Effector memory CD4-positive, alpha-beta T cell (primary cell): ENCODE data around the gene ALDH1A1.

Experiments used
- DNase-seq, 3 donors: peaks; one replicate each; pipeline ENCODE4 v3.0.0-alpha.2; 2020
- H3K27ac ChIP-seq: 2 replicates; pipeline ENCODE4 v1.7.0; 2013; ENCODE audit warnings: mild to moderate bottlenecking, low read length, moderate library complexity; ENCODE audit not compliant: insufficient read depth, poor library complexity, severe bottlenecking
- H3K27me3 ChIP-seq: replicated peaks from 2 replicates; pipeline ENCODE4 v1.7.0; 2013; ENCODE audit warnings: mild to moderate bottlenecking, low read length; ENCODE audit not compliant: insufficient read depth, control insufficient read depth, poor library complexity, severe bottlenecking
- H3K36me3 ChIP-seq: 2 replicates; pipeline ENCODE4 v1.7.0; 2013; ENCODE audit warnings: mild to moderate bottlenecking, low read length, moderate library complexity; ENCODE audit not compliant: control insufficient read depth, insufficient read depth
- H3K4me1 ChIP-seq: 2 replicates; pipeline ENCODE4 v1.7.0; 2013; ENCODE audit warnings: low read length, mild to moderate bottlenecking; ENCODE audit not compliant: control insufficient read depth, insufficient read depth, poor library complexity, severe bottlenecking
- H3K4me3 ChIP-seq: 2 replicates; pipeline ENCODE4 v1.7.0; 2013; ENCODE audit warnings: low read length, low read depth, mild to moderate bottlenecking; ENCODE audit not compliant: insufficient read depth, poor library complexity, severe bottlenecking
- H3K9me3 ChIP-seq: 2 replicates; pipeline ENCODE4 v1.7.0; 2013; ENCODE audit warnings: mild to moderate bottlenecking, low read length, moderate library complexity; ENCODE audit not compliant: control insufficient read depth

The ALDH1A1 gene

DNA sequence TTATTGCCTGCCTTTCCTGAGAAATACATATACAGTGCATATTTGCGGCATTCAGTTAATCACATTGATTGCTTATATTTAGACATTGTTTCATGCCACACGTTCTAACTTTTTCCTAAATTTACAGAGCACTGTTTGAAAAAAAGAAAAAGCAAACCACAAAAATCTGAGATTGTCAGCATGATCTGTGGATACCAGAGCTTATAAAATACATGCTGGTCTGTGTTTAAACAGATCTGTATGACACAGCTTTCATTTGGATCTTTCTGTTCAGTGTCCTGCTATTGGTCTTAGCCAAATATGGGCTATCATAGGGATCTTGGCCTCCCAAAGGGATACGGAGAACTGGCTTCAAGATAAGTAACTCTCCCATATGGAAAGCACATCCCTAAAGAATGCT lies 20.2 kb downstream of the ALDH1A1 start:
- Histone ChIP-seq H3K27me3 (no peaks in the 10 kb centered on the region), H3K27ac (no peak overlapping the region), H3K9me3 (no peaks in the 10 kb centered on the region), H3K4me1 (no peaks in the 10 kb centered on the region), H3K4me3 (no peak overlapping the region), H3K36me3 (no peaks in the 10 kb centered on the region)
- DNase-seq = no peak

DNA sequence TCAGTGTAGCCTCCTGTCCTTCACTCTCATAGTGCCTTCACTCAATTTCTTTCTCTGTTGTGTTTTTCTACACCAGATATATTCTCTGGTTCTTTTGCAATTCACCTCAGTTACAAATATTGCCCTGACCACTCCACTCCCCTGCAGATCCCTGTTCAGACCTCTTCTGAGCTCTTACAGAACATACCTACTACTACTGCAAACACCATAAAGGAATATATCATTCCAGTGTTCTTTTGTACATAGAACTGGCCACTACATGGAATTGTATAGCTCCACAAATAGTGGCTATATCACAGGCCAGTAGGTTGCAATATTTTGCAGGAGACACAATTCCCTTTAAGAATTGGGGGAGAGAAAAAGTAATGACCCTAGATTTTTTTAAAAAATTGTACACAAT lies 21.0 kb downstream of the ALDH1A1 start:
- DNase-seq = no peak
- H3K36me3 ChIP-seq = no peaks in the 10 kb centered on the region
- no peak overlapping the region for H3K27ac ChIP-seq
- H3K4me1 ChIP-seq = no peaks in the 10 kb centered on the region
- H3K27me3 ChIP-seq = no peaks in the 10 kb centered on the region
- no peaks in the 10 kb centered on the region for H3K9me3 ChIP-seq
- H3K4me3 ChIP-seq = no peak overlapping the region

DNA sequence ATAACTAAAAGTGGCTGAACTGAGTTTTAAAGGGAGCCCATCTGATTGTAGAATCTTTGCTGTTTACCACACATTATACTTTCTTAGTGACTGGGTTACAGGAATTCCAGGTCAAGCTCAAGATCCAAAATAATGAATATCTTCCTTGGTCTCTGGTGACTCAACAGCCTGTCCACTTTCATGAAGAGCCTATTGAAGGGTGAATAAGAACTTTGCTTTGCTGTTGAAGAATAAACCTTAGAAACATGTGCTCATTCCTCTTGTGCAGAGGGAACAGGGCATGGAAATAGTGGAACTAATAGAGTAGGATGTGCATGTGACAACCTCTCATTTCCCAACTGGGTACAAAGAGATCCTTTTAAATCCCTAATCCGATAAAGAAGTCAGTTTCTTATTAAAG lies 21.4 kb downstream of the ALDH1A1 start:
- DNase-seq = no peak
- no peak overlapping the region for H3K4me3 ChIP-seq
- H3K27me3 ChIP-seq = no peaks in the 10 kb centered on the region
- H3K4me1 ChIP-seq = no peaks in the 10 kb centered on the region
- H3K9me3 ChIP-seq = no peaks in the 10 kb centered on the region
- no peaks in the 10 kb centered on the region for H3K36me3 ChIP-seq
- H3K27ac ChIP-seq = no peak overlapping the region

DNA sequence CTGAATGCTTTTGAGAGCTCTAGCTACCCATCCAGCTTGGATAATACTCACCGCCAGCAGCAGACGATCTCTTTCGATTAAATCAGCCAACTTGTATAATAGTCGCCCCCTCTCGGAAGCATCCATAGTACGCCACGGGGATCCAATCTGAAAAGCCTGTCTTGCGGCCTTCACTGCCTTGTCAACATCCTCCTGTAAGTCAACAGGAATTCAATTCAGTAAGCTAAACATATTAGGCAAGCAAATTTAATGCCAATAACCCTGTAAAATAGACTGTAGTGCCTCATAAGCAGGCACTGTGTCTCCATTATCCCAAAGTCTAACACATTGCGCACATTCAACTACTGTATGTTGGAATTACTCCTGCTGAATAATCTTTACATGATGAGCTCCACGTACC lies 22.0 kb downstream of the ALDH1A1 start:
- H3K4me1 ChIP-seq = no peaks in the 10 kb centered on the region
- H3K36me3 ChIP-seq = no peaks in the 10 kb centered on the region
- no peak for DNase-seq
- H3K4me3 ChIP-seq = no peak overlapping the region
- H3K27me3 ChIP-seq = no peaks in the 10 kb centered on the region
- no peaks in the 10 kb centered on the region for H3K9me3 ChIP-seq
- H3K27ac ChIP-seq = no peak overlapping the region

DNA sequence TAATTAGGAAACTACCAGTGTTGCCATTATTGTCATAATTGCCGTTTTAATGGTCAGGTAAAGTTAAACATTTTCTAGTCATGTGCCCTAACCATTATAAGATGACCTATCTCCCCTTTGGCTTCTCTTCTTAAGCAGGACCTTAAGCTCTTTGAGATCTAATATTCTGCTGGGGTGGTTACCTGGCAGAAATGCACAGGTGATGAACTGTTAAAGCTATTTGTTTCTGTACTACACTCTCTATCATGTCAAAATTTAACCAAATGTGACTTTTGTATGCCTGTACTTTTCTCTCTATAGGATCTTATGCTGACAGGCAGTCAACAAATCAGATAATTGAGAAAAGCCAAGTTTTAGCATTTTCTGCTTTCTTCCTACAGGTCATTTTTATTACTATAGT lies 23.3 kb downstream of the ALDH1A1 start:
- Histone ChIP-seq H3K4me1 (no peaks in the 10 kb centered on the region), H3K9me3 (no peaks in the 10 kb centered on the region), H3K4me3 (no peak overlapping the region), H3K36me3 (no peaks in the 10 kb centered on the region), H3K27ac (no peak overlapping the region), H3K27me3 (no peaks in the 10 kb centered on the region)
- DNase-seq = no peak

DNA sequence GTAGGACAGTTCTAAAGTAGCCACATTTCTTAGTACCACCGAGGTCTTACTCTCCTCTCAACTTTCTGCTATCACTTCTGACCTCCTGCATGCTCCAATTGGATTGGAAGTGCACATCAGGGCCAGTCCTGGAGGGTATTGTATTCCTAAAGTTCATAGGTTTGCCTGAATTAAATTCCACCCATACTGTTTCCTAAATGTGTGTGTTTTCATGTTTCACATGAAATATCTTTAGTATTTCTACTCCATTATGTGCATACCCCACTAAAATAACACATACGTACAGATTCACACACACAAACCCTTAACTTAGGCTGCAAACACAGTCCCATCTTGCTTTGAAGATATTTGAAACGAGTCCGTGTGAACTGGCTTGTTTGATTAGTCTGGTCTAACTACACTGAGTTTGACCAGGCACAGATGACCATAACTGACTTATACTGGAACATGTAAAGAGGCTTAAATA lies 24.8 kb downstream of the ALDH1A1 start:
- H3K9me3 ChIP-seq = no peaks in the 10 kb centered on the region
- H3K27ac ChIP-seq = no peak overlapping the region
- H3K4me1 ChIP-seq = no peaks in the 10 kb centered on the region
- no peaks in the 10 kb centered on the region for H3K36me3 ChIP-seq
- H3K27me3 ChIP-seq = no peaks in the 10 kb centered on the region
- DNase-seq = no peak
- H3K4me3 ChIP-seq = no peak overlapping the region

DNA sequence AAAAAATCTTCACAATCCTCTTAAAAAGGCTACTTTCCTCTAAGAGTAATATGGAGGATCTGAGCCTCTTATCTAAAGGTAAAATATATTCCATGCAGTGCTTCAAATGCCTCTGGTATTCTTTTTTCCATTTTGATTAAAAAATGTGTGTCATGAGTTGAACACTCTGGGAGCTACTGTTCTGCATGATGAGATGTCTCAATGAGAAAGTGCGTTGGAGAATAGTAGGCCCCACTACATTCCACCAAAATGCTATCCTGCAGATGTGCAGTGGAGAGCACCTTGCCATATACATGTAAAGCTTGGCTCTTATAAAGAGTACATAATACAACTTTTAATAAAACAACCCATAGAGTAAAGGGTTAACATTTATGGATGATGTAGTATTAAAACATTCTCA lies 26.3 kb downstream of the ALDH1A1 start:
- Histone ChIP-seq H3K36me3 (no peaks in the 10 kb centered on the region), H3K4me3 (no peak overlapping the region), H3K4me1 (no peaks in the 10 kb centered on the region), H3K27me3 (no peaks in the 10 kb centered on the region), H3K9me3 (no peaks in the 10 kb centered on the region), H3K27ac (no peak overlapping the region)
- no peak for DNase-seq

DNA sequence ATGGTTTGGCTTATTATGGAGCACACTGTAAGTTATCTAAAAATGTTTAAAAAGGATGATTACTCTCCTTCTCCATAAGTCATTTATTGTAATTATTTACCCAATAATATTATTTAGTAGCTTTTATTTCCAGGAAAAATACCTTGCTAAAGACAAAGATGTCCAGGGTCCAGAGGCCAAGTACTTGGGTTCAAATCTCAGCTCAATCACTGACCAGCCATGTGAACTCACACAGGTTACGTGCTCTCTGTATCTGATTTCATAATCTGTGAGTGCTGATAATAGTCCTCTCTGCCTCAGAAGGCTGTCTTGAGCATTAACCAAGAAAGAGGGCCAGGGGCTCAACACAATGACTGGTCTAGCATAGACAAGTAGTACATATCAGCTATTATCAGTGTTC lies 27.0 kb downstream of the ALDH1A1 start:
- no peaks in the 10 kb centered on the region for H3K9me3 ChIP-seq
- no peak overlapping the region for H3K4me3 ChIP-seq
- no peaks in the 10 kb centered on the region for H3K4me1 ChIP-seq
- H3K27ac ChIP-seq = no peak overlapping the region
- no peaks in the 10 kb centered on the region for H3K36me3 ChIP-seq
- DNase-seq = no peak
- H3K27me3 ChIP-seq = no peaks in the 10 kb centered on the region

DNA sequence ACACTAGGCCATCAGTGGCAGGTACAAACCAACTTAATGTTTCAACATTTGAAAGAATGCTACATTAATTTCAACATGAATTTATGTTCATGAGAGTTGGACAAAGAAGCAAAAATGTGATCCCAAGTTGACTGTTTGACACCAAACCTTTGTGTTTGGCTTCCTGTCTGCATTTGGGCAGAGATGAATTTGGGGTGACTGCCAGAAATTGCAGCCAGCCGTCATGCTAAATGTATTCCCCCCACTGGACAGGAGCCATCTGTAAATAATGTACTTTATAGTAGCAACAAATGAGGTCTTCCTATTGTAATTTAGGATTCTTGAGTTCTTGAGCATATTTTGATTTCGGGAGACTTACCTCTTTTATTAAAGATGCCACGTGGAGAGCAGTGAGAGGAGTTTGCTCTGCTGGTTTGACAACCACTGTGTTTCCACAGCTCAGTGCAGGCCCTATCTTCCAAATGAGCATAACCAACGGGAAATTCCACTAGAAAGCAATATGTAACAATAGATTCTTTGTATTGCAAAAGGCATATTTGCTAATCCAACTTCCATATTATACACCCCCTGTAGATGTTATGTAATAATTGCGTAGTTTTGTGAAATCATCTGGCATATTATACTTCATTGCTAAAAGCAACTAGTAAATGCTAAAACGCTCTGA lies 27.6 kb downstream of the ALDH1A1 start:
- Histone ChIP-seq H3K4me1 (no peaks in the 10 kb centered on the region), H3K4me3 (no peak overlapping the region), H3K27me3 (no peaks in the 10 kb centered on the region), H3K9me3 (no peaks in the 10 kb centered on the region), H3K27ac (no peak overlapping the region), H3K36me3 (no peaks in the 10 kb centered on the region)
- no peak for DNase-seq

DNA sequence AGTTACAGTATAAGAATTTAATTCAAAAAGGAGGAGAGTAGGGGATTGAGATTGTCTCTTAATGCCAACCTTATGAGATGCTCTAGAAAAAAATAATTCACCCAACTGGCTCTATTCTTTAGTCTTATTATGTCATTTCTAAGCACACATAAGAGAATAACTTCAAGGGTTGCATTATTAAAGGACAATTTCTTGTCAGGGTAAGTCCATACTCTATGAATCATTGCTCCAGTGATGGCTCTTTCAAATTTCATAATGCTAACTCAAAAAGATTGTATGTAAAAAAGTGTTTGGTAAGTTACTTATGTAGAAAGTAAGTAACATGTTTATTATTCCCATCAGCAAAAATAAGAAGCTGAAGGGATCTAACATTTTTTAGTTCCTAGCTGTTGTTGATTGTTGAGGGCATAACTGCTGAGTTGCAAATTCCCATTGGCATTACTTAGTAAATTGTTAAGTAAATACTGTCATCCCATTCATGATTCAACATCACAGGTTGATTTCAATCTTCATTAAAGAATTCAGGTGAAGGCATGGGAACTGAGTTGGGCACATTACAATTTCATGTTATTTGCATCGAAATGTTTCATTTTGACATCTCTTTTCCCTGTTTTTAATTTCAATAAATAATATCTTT lies 28.6 kb downstream of the ALDH1A1 start:
- H3K4me3 ChIP-seq = no peak overlapping the region
- no peaks in the 10 kb centered on the region for H3K9me3 ChIP-seq
- no peak overlapping the region for H3K27ac ChIP-seq
- H3K27me3 ChIP-seq = no peaks in the 10 kb centered on the region
- DNase-seq = no peak
- no peaks in the 10 kb centered on the region for H3K4me1 ChIP-seq
- H3K36me3 ChIP-seq = no peaks in the 10 kb centered on the region
